GM23248 (cell line): ENCODE data around the gene GET3. TPM values are rescaled to one million over a fixed set of nuclear protein-coding genes. Genes with fewer than 3 reads are reported as not detected.

Source experiments
- DNase-seq: peaks from one replicate; pipeline ENCODE4 v3.0.0-alpha.2; 2015
- H2AFZ ChIP-seq: fragments of 200-600 bp; sonication (generic); 2 replicates; pipeline ENCODE4 v1.6.1; 2016; ENCODE audit warnings: antibody characterized with exemption
- H3F3A ChIP-seq: fragments of 200-600 bp; sonication (generic); 2 replicates; pipeline ENCODE4 v1.6.1; 2016; ENCODE audit warnings: mild to moderate bottlenecking, antibody characterized with exemption, mixed run types; ENCODE audit not compliant: insufficient read depth
- H3K27ac ChIP-seq: fragments of 200-600 bp; sonication (generic); 2 replicates; pipeline ENCODE4 v1.5.1; 2016; ENCODE audit warnings: mild to moderate bottlenecking
- H3K27me3 ChIP-seq: fragments of 200-600 bp; sonication (generic); replicated peaks from 2 replicates; pipeline ENCODE4 v1.6.1; 2016; ENCODE audit warnings: mild to moderate bottlenecking; ENCODE audit not compliant: insufficient read depth
- H3K36me3 ChIP-seq: fragments of 200-600 bp; sonication (generic); 2 replicates; pipeline ENCODE4 v1.6.1; 2016; ENCODE audit warnings: low read depth, mild to moderate bottlenecking
- H3K4me1 ChIP-seq: fragments of 200-600 bp; sonication (generic); 2 replicates; pipeline ENCODE4 v1.6.1; 2016; ENCODE audit warnings: mild to moderate bottlenecking; ENCODE audit not compliant: insufficient read depth
- H3K4me2 ChIP-seq: fragments of 200-600 bp; sonication (generic); one replicate; pipeline ENCODE4 v1.6.1; 2016; ENCODE audit warnings: mild to moderate bottlenecking; ENCODE audit not compliant: unreplicated experiment
- H3K4me3 ChIP-seq: fragments of 200-600 bp; sonication (generic); 2 replicates; pipeline ENCODE4 v1.5.1; 2016; ENCODE audit warnings: mild to moderate bottlenecking
- H3K79me2 ChIP-seq: fragments of 200-600 bp; sonication (generic); 2 replicates; pipeline ENCODE4 v1.6.1; 2016; ENCODE audit warnings: mild to moderate bottlenecking; ENCODE audit not compliant: insufficient read depth
- H3K9ac ChIP-seq: fragments of 200-600 bp; sonication (generic); 2 replicates; pipeline ENCODE4 v1.6.1; 2016; ENCODE audit warnings: mild to moderate bottlenecking
- H3K9me2 ChIP-seq: fragments of 200-600 bp; sonication (generic); 2 replicates; pipeline ENCODE4 v1.6.1; 2016; ENCODE audit warnings: mixed run types, mild to moderate bottlenecking, moderate library complexity; ENCODE audit not compliant: insufficient read depth
- H3K9me3 ChIP-seq: fragments of 200-600 bp; sonication (generic); one replicate; pipeline ENCODE4 v1.6.1; 2017; ENCODE audit warnings: low read depth
- H4K20me1 ChIP-seq: fragments of 200-600 bp; sonication (generic); 2 replicates; pipeline ENCODE4 v1.6.0; 2016; ENCODE audit not compliant: insufficient read depth
- EZH2 ChIP-seq: fragments of 200-600 bp; sonication (generic); IDR thresholded peaks from 2 replicates; pipeline ENCODE4 v1.6.1; 2018; ENCODE audit warnings: antibody characterized with exemption, mild to moderate bottlenecking; ENCODE audit not compliant: insufficient read depth, poor library complexity, severe bottlenecking
- EZH2phosphoT487 ChIP-seq: fragments of 200-600 bp; sonication (generic); IDR thresholded peaks from 2 replicates; pipeline ENCODE4 v1.6.1; 2018; ENCODE audit warnings: antibody characterized with exemption, moderate library complexity, mild to moderate bottlenecking, low read depth; ENCODE audit not compliant: insufficient read depth
- WGBS, 2 experiments: methylation state at CpG; one replicate each; pipeline ENCODE4 v1.1.6; 2015 to 2017; ENCODE audit warnings: low lambda C conversion rate in 2 of 2, low coverage in 1 of 2; ENCODE audit errors: missing lambda C conversion rate in 2 of 2; 5-methylcytosine and 5-hydroxymethylcytosine counted together
- in situ Hi-C: fragments of 300-500 bp; cut with MboI; formaldehyde crosslinking; loops from 2 replicates; pipeline ENCODE4 v1.15.0; 2020
- polyA plus RNA-seq: library from polyadenylated mRNA; unstranded; fragments of >200 nt; fragmentation: Nextera tagmentation; extraction: Ambion mirVana; gene quantifications from 2 replicates; pipeline ENCODE4 v1.2.1, GENCODE V29; 2016
- total RNA-seq: library from RNA; depleted of rRNA; stranded (reverse); fragments of >200 nt; shearing (Covaris generic); gene quantifications from 2 replicates; pipeline ENCODE4 v1.2.3, GENCODE V29; 2014; rRNA removed

The GET3 gene
- total RNA-seq = 81.3 and 110 TPM in 2 replicates
- 106 and 111 TPM in 2 replicates for polyA plus RNA-seq

DNA sequence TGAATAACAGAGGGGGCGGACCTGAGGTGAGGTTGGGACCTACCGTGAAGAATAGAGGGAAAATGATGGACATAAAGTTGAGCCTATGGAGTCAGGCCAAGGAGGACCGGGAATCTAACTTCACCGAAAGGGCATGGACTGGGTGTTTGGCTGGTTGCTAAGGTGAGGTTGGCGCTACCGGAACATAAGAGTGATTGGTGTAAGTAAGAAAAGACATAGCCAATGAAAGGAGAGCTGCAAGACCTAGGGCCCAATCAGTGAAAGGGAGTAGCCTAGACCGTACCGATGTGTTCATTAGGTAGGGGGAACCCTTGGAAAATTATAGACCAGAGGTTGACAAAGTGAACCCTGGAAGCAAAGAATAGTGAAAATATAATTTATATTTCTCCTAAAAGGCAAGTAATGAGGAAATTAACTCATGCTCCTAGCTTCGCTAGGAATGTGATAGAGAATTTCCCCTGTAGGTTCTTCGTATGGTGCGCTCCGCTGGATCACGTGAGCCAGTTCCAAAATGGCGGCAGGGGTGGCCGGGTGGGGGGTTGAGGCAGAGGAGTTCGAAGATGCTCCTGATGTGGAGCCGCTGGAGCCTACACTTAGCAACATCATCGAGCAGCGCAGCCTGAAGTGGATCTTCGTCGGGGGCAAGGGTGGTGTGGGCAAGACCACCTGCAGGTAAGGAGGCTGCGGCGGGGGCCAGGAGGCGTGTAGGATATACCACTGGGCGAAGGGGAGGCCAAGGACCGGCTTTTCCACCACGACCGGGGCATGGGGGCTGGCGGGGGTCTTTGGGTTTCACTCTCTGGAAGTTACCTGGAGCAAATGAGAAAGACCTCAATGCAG, at the start of gene GET3:
GET3 (plus strand) TSS at position 503 of the 840 bp plus-strand sequence; CDS start at position 512, 9 bp downstream.
- in situ Hi-C loops = no loop called here
- 0 to 2% methylated on average over 28 to 29 of the region's 29 CpGs for WGBS, 2 experiments
- peak; percentile 99 for DNase-seq

DNA sequence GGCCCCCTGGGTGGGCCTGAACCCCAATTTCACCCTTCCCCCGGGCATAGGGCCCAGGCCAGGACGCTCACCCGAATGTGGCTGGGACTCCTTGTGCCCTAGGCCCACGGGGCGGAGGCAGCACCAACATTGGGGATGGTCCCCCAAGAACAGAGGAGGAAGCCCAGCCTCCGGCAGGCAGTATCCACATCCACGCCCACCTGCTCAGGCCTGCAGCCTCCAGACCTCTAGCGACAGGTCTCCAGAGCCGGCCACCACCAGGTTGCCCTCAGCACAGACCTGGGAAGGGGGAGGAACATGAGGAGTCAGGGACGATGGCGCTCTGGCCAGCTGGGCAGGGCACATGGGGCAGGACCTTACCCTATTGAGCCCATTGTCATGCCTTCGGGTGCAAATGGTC, 48.3 kb upstream of the GET3 start:
- no peak overlapping the region for H3K4me3 ChIP-seq
- H3K27ac ChIP-seq = no peak overlapping the region
- H3K36me3 ChIP-seq = no peaks in the 10 kb centered on the region
- no peak overlapping the region for H3K9ac ChIP-seq
- in situ Hi-C loops = no loop called here
- 94 to 98% methylated on average over 10 to 12 of the region's 12 CpGs for WGBS, 2 experiments
- TF ChIP-seq EZH2 (no peak), EZH2phosphoT487 (no peak)
- H3K4me2 ChIP-seq = no peak overlapping the region
- H3K9me3 ChIP-seq = no peaks in the 10 kb centered on the region
- no peak overlapping the region for H2AFZ ChIP-seq
- no peak for DNase-seq
- H3K4me1 ChIP-seq = no peaks in the 10 kb centered on the region
- H3F3A ChIP-seq = no peaks in the 10 kb centered on the region
- no peaks in the 10 kb centered on the region for H3K9me2 ChIP-seq
- no peaks in the 10 kb centered on the region for H3K79me2 ChIP-seq
- no peaks in the 10 kb centered on the region for H3K27me3 ChIP-seq
- H4K20me1 ChIP-seq = no peaks in the 10 kb centered on the region

More for the DNA sequence above, at the start of gene GET3:
- no peaks in the 10 kb centered on the region for H3K9me2 ChIP-seq
- peaks cover 5% of the 10 kb centered on the region; the same call in 1 of the 2 replicates for H3K36me3 ChIP-seq
- no peaks in the 10 kb centered on the region for H3K27me3 ChIP-seq
- H3K9me3 ChIP-seq = no peaks in the 10 kb centered on the region
- H4K20me1 ChIP-seq = no peaks in the 10 kb centered on the region; the same call in 1 of the 2 replicates
- peaks cover 57% of the 10 kb centered on the region for H3K79me2 ChIP-seq
- H3K4me1 ChIP-seq = peaks cover 18% of the 10 kb centered on the region; the same call in 1 of the 2 replicates
- peak within 1 kb of the TSS; percentile 92 for H3K27ac ChIP-seq
- peak within 1 kb of the TSS; percentile 88 for H3K9ac ChIP-seq
- TF ChIP-seq EZH2 (no peak), EZH2phosphoT487 (no peak)
- H3F3A ChIP-seq = peaks cover 8% of the 10 kb centered on the region; the same call in 1 of the 2 replicates
- peak within 1 kb of the TSS; percentile 90 for H3K4me2 ChIP-seq
- peak within 1 kb of the TSS; percentile 90 for H2AFZ ChIP-seq
- H3K4me3 ChIP-seq = peak within 1 kb of the TSS; percentile 89

DNA sequence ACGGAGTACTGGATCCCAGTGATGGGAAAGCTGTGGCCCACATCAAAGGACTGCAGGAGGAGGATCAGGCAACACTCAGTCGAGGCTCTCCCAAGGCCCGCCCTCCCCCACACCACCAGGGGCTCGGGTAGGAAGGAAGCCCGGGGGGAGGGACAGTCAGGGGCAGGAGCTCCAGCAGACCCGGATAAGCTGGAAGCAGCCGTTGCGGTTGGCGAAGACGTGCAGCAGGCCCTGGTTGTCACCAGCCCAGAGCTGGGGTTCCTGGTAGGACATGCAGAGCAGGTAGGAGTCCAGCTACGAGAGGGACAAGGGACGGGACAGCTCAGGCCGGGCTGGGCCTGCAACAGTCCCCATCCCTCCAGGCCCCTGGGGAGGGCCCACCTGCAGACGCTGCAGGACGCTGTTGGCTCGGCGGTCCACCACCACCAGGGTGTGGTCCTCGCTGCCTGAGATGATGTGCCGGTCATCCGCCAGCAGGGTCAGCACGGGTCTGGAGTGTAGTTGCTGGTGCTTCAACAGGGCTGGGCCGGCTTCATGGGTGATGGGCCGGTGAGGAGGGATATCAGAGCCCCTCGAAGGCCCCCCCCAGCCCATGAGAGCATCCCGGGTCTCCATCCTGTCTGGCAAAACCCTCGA, 47.6 kb upstream of the GET3 start:
- Histone ChIP-seq H3F3A (no peaks in the 10 kb centered on the region), H3K9me3 (no peaks in the 10 kb centered on the region), H3K27me3 (no peaks in the 10 kb centered on the region), H4K20me1 (no peaks in the 10 kb centered on the region), H3K9ac (no peak overlapping the region), H3K79me2 (no peaks in the 10 kb centered on the region), H3K36me3 (no peaks in the 10 kb centered on the region), H3K27ac (no peak overlapping the region), H2AFZ (no peak overlapping the region), H3K4me3 (no peak overlapping the region), H3K4me1 (no peaks in the 10 kb centered on the region), H3K9me2 (no peaks in the 10 kb centered on the region), H3K4me2 (no peak overlapping the region)
- DNase-seq = no peak
- TF ChIP-seq EZH2 = no peak
- no peak for TF ChIP-seq EZH2phosphoT487
- 78 to 82% methylated on average over 23 to 26 of the region's 26 CpGs for WGBS, 2 experiments
- in situ Hi-C loops = no loop called here

DNA sequence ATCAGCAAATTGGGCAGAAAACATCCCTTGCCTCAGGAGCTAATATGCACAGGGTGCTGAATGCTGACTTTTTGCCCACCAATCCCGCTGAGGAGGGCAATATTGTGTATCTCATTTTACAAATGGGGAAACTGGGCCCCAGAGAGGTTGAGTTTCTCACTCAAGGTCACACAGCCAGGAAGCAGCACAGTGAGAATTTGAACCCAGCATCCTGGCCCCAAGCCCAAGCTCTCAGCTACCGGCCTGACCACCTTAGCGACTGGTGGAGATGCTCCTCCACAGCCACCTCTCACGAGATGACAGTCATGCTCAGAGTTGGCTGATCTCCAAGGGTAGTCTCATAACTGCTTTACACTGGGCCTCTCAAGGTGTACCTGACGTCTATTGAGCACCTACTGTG, 44.3 kb upstream of the GET3 start:
- H3K36me3 ChIP-seq = no peaks in the 10 kb centered on the region
- H4K20me1 ChIP-seq = no peaks in the 10 kb centered on the region
- in situ Hi-C loops = no loop called here
- peaks cover 7% of the 10 kb centered on the region; the same call in 1 of the 2 replicates for H3K4me1 ChIP-seq
- WGBS, 2 experiments = 73 to 82% methylated on average over 5 of the region's 5 CpGs
- H3K9me3 ChIP-seq = no peaks in the 10 kb centered on the region
- H3K27ac ChIP-seq = no peak overlapping the region
- no peaks in the 10 kb centered on the region for H3K27me3 ChIP-seq
- no peak for DNase-seq
- no peaks in the 10 kb centered on the region for H3K9me2 ChIP-seq
- no peak overlapping the region for H3K4me2 ChIP-seq
- H3F3A ChIP-seq = 0 out of 2 replicates have a peak, but pooled peaks cover 5% of the 10 kb centered on the region
- H3K4me3 ChIP-seq = no peak overlapping the region
- peaks cover 7% of the 10 kb centered on the region for H3K79me2 ChIP-seq
- no peak overlapping the region for H3K9ac ChIP-seq
- H2AFZ ChIP-seq = no peak overlapping the region
- TF ChIP-seq EZH2 (no peak), EZH2phosphoT487 (no peak)
